Measurements from ENCODE around the gene PLCB2.

- no peak for TF ChIP-seq POLR2A (IDR thresholded peaks at IDR 0.05)
- TF ChIP-seq CTCF (IDR thresholded peaks at IDR 0.05) = no peak
Observed at GRCh38 chr15:40254452-40254851, 53.3 kb downstream of the PLCB2 start.
